OCI-LY1 (cell line): ENCODE data around the gene OR1N2.

Experiments
- H2AFZ ChIP-seq: fragments of 200-600 bp; sonication (generic), shearing (Covaris generic); 2 replicates; pipeline ENCODE4 v1.6.0; 2014; ENCODE audit warnings: antibody characterized with exemption, mild to moderate bottlenecking, low read length
- H3F3A ChIP-seq: fragments of 200-600 bp; sonication (generic), shearing (Covaris generic); 2 replicates; pipeline ENCODE4 v1.6.0; 2014; ENCODE audit warnings: mild to moderate bottlenecking, antibody characterized with exemption, low read length, moderate library complexity; ENCODE audit not compliant: insufficient read depth
- H3K27ac ChIP-seq: fragments of 200-600 bp; sonication (generic); 2 replicates; pipeline ENCODE4 v1.5.1; 2014; ENCODE audit warnings: low read length, mixed run types, mild to moderate bottlenecking, low read depth; ENCODE audit not compliant: poor library complexity, severe bottlenecking
- H3K27me3 ChIP-seq: fragments of 200-600 bp; sonication (generic); 2 replicates; pipeline ENCODE4 v1.6.0; 2014; ENCODE audit warnings: antibody characterized with exemption, mild to moderate bottlenecking, low read length, moderate library complexity; ENCODE audit not compliant: insufficient read depth
- H3K36me3 ChIP-seq: fragments of 200-600 bp; sonication (generic); 2 replicates; pipeline ENCODE4 v1.6.1; 2014; ENCODE audit warnings: mild to moderate bottlenecking, antibody characterized with exemption, low read length, moderate library complexity, mixed read lengths; ENCODE audit not compliant: insufficient read depth
- H3K4me1 ChIP-seq: fragments of 200-600 bp; sonication (generic); 2 replicates; pipeline ENCODE4 v1.5.1; 2014; ENCODE audit warnings: mild to moderate bottlenecking, low read length, moderate library complexity; ENCODE audit not compliant: insufficient read depth, severe bottlenecking
- H3K4me2 ChIP-seq: fragments of 200-600 bp; sonication (generic), shearing (Covaris generic); 2 replicates; pipeline ENCODE4 v1.6.1; 2014; ENCODE audit warnings: low read length
- H3K4me3 ChIP-seq: fragments of 200-600 bp; sonication (generic); 2 replicates; pipeline ENCODE4 v1.5.1; 2014; ENCODE audit warnings: low read length, low read depth, mild to moderate bottlenecking, mixed read lengths; ENCODE audit not compliant: poor library complexity, severe bottlenecking
- H3K79me2 ChIP-seq: fragments of 200-600 bp; shearing (Covaris generic); 2 replicates; pipeline ENCODE4 v1.6.1; 2016; ENCODE audit warnings: mixed run types, low read length, mixed read lengths; ENCODE audit not compliant: insufficient read depth
- H3K9ac ChIP-seq: fragments of 200-600 bp; sonication (generic), shearing (Covaris generic); 2 replicates; pipeline ENCODE4 v1.6.1; 2014; ENCODE audit warnings: mild to moderate bottlenecking, low read length, mixed read lengths
- H3K9me2 ChIP-seq: fragments of 200-600 bp; sonication (generic), shearing (Covaris generic); 2 replicates; pipeline ENCODE4 v1.6.1; 2014; ENCODE audit warnings: low read depth, mild to moderate bottlenecking, low read length, mixed read lengths
- H3K9me3 ChIP-seq: fragments of 200-600 bp; shearing (Covaris generic); 2 replicates; pipeline ENCODE4 v1.6.1; 2014; ENCODE audit warnings: low read length, mixed read lengths
- H4K20me1 ChIP-seq: fragments of 200-600 bp; sonication (generic), shearing (Covaris generic); 2 replicates; pipeline ENCODE4 v1.6.0; 2016; ENCODE audit warnings: mild to moderate bottlenecking, low read length; ENCODE audit not compliant: insufficient read depth
- CTCF ChIP-seq: fragments of 200-600 bp; sonication (generic), shearing (Covaris generic); IDR thresholded peaks from 2 replicates; pipeline ENCODE4 v1.5.1; 2017; ENCODE audit warnings: mild to moderate bottlenecking, antibody characterized with exemption, low read length, moderate library complexity, mixed read lengths
- EZH2 ChIP-seq: fragments of 200-600 bp; sonication (generic), shearing (Covaris generic); IDR thresholded peaks from 2 replicates; pipeline ENCODE4 v1.8.0; 2017; ENCODE audit warnings: borderline replicate concordance, mixed run types, mild to moderate bottlenecking, antibody characterized with exemption, low read length, moderate library complexity, mixed read lengths

The OR1N2 gene, protein sequence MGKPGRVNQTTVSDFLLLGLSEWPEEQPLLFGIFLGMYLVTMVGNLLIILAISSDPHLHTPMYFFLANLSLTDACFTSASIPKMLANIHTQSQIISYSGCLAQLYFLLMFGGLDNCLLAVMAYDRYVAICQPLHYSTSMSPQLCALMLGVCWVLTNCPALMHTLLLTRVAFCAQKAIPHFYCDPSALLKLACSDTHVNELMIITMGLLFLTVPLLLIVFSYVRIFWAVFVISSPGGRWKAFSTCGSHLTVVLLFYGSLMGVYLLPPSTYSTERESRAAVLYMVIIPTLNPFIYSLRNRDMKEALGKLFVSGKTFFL

GRCh38 chr9:122552812-122553211, at the start of gene OR1N2:
OR1N2 (plus strand) TSS chr9:122553112; CDS start chr9:122553212, 100 bp downstream.
- Histone ChIP-seq H3K9ac (no peak within 1 kb of the TSS), H2AFZ (no peak within 1 kb of the TSS), H3K27me3 (no peaks in the 10 kb centered on the region), H3K4me1 (no peaks in the 10 kb centered on the region), H3K36me3 (no peaks in the 10 kb centered on the region), H3K79me2 (no peaks in the 10 kb centered on the region), H3K9me2 (no peaks in the 10 kb centered on the region), H3K4me2 (no peak within 1 kb of the TSS), H3K4me3 (no peak within 1 kb of the TSS), H3K27ac (no peak within 1 kb of the TSS), H3F3A (no peaks in the 10 kb centered on the region), H4K20me1 (no peaks in the 10 kb centered on the region), H3K9me3 (no peaks in the 10 kb centered on the region)
- no peak for TF ChIP-seq CTCF
- TF ChIP-seq EZH2: no peak

GRCh38 chr9:122506964-122507363, 45.9 kb upstream of the OR1N2 start:
- H3K9me3 ChIP-seq: no peaks in the 10 kb centered on the region
- H3F3A ChIP-seq: no peaks in the 10 kb centered on the region
- H3K79me2 ChIP-seq: no peaks in the 10 kb centered on the region
- H3K4me2 ChIP-seq: no peak overlapping the region
- H3K9ac ChIP-seq: no peak overlapping the region
- no peaks in the 10 kb centered on the region for H4K20me1 ChIP-seq
- H3K36me3 ChIP-seq: no peaks in the 10 kb centered on the region
- no peak overlapping the region for H2AFZ ChIP-seq
- no peak overlapping the region for H3K27ac ChIP-seq
- no peaks in the 10 kb centered on the region for H3K4me1 ChIP-seq
- no peaks in the 10 kb centered on the region for H3K27me3 ChIP-seq
- no peaks in the 10 kb centered on the region for H3K9me2 ChIP-seq
- TF ChIP-seq EZH2 (no peak), CTCF (no peak)
- no peak overlapping the region for H3K4me3 ChIP-seq

DNA sequence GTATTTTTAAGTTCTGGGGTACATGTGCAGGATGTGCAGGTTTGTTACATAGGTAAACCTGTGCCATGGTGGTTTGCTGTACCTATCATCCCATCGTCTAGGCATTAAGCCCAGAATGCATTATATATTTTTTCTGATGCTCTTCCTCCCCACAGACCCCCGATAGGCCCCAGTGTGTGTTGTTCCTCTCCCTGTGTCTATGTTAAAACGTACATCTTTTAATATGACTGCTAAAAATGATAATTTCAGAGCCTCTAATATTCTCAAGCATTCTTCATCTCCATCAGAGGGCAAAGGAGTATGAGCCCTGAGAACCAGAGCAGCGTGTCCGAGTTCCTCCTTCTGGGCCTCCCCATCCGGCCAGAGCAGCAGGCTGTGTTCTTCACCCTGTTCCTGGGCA, 42.4 kb upstream of the OR1N2 start, which contains the start of gene OR1J2:
Gene OR1J2 (plus strand): TSS at position 301 of the 400 bp plus-strand sequence. CDS start 0 bp downstream, at position 301.
- H3K4me1 ChIP-seq: no peaks in the 10 kb centered on the region
- no peaks in the 10 kb centered on the region for H3K27me3 ChIP-seq
- H3F3A ChIP-seq: no peaks in the 10 kb centered on the region
- no peak within 1 kb of the TSS for H3K4me2 ChIP-seq
- no peaks in the 10 kb centered on the region for H3K9me2 ChIP-seq
- no peak within 1 kb of the TSS for H3K27ac ChIP-seq
- H2AFZ ChIP-seq: no peak within 1 kb of the TSS
- H3K79me2 ChIP-seq: no peaks in the 10 kb centered on the region
- no peaks in the 10 kb centered on the region for H3K36me3 ChIP-seq
- H3K9ac ChIP-seq: no peak within 1 kb of the TSS
- no peaks in the 10 kb centered on the region for H4K20me1 ChIP-seq
- TF ChIP-seq EZH2 (no peak), CTCF (no peak)
- H3K4me3 ChIP-seq: no peak within 1 kb of the TSS
- no peaks in the 10 kb centered on the region for H3K9me3 ChIP-seq
